Lower leg skin (tissue), 3 donors: Measurements from ENCODE around the gene TNFAIP8L3.

Source experiments
- CTCF ChIP-seq, 3 donors: fragments of 450-650 bp; IDR thresholded peaks; one replicate each; pipeline ENCODE4 v1.5.1; 2016; ENCODE audit warnings: antibody characterized with exemption in 3 of 3, mild to moderate bottlenecking in 3 of 3, moderate library complexity in 2 of 3
- POLR2A ChIP-seq, 2 donors: fragments of 450-650 bp; IDR thresholded peaks; one replicate each; pipeline ENCODE4 v1.6.1; 2016 to 2017; ENCODE audit warnings: antibody characterized with exemption in 2 of 2, mild to moderate bottlenecking in 1 of 2, moderate library complexity in 1 of 2

GRCh38 chr15:51096976-51097375 is 2.3 kb upstream of the TNFAIP8L3 start:
- TF ChIP-seq CTCF (IDR thresholded peaks at IDR 0.05), result no peak
- no peak for TF ChIP-seq POLR2A (IDR thresholded peaks at IDR 0.05)
